Testis (tissue), 3 donors: ENCODE results near the gene SLC12A6. TPM values are rescaled to one million over a fixed set of nuclear protein-coding genes. Genes with fewer than 3 reads are reported as not detected.

ENCODE experiments used
- DNase-seq: peaks from one replicate; pipeline ENCODE4 v3.0.0-alpha.2; 2019
- H3K27ac ChIP-seq, 2 donors: fragments of 200-600 bp; sonication (generic); one replicate each; pipeline ENCODE4 v1.5.1; 2019
- H3K27me3 ChIP-seq: fragments of 200-600 bp; sonication (generic); one replicate; pipeline ENCODE4 v1.5.1; 2019
- H3K36me3 ChIP-seq: fragments of 200-600 bp; sonication (generic); one replicate; pipeline ENCODE4 v1.5.1; 2017; ENCODE audit warnings: low read depth; ENCODE audit errors: missing control alignments
- H3K4me1 ChIP-seq: fragments of 200-600 bp; sonication (generic); one replicate; pipeline ENCODE4 v1.5.1; 2019
- H3K4me3 ChIP-seq, 2 donors: fragments of 200-600 bp; sonication (generic); one replicate each; pipeline ENCODE4 v1.5.1; 2017 to 2019
- H3K9me3 ChIP-seq: fragments of 200-600 bp; sonication (generic); one replicate; pipeline ENCODE4 v1.5.1; 2017
- POLR2A ChIP-seq: fragments of 450-650 bp; IDR thresholded peaks from one replicate; pipeline ENCODE4 v1.6.1; 2017; ENCODE audit warnings: antibody characterized with exemption, mild to moderate bottlenecking, moderate library complexity
- WGBS, 2 donors: methylation state at CpG; one replicate each; pipeline ENCODE4 v1.1.5; 2018; 5-methylcytosine and 5-hydroxymethylcytosine counted together
- intact Hi-C: fragments of 100-400 bp; cut with DNase I; formaldehyde crosslinking; loops from one replicate; pipeline ENCODE4 v1.15.1; 2023; ENCODE audit warnings: low total_unique reads
- polyA plus RNA-seq: library from polyadenylated mRNA; stranded (reverse); fragments of 350-450 nt; fragmentation: Illumina TruSeq; extraction: RNeasy Lipid Tissue Mini Kit (QIAGEN cat#74804); gene quantifications from one replicate; pipeline ENCODE4 v1.2.3, GENCODE V29; 2014; ENCODE audit warnings: low read depth, low replicate concordance; ENCODE audit not compliant: insufficient read depth
- total RNA-seq, 2 donors: library from RNA; depleted of rRNA; stranded (reverse); fragments of >200 nt; gene quantifications; one replicate each; pipeline ENCODE4 v1.2.3, GENCODE V29; 2016
- TF ChIP-seq, protein P1 (sequence below), 3 experiments: fragments of 450-650 bp in 2 of 3; fragments of 200-600 bp in 1 of 3; sonication (generic) in 1 of 3; IDR thresholded peaks; one replicate each; pipeline ENCODE4 v1.5.1; 2016 to 2019; ENCODE audit warnings: antibody characterized with exemption in 3 of 3, mild to moderate bottlenecking in 2 of 3, moderate library complexity in 1 of 3

The SLC12A6 gene
- total and polyA plus RNA-seq, 3 donors from 2014 or later = 72.8 to 106 (median 77.2) TPM

DNA sequence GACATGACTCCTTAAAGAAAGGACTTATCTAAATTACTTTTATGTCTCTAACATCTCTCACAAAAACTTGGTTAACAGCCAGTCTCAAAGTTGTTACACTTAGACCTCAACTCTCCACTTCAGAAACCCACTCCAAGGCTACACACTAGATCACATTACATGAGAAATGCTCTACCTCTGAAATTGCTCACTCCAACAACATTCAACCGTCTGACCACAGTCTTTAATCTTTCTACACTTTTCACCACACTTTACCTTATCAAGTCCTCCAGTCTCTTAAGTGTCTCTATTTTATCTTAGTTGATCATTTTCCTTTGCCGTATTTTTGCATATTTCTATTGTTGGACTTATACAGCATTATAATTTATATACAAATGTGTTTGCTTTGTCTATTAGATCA, 5.8 kb downstream of the SLC12A6 start:
- intact Hi-C loops = no loop called here

DNA sequence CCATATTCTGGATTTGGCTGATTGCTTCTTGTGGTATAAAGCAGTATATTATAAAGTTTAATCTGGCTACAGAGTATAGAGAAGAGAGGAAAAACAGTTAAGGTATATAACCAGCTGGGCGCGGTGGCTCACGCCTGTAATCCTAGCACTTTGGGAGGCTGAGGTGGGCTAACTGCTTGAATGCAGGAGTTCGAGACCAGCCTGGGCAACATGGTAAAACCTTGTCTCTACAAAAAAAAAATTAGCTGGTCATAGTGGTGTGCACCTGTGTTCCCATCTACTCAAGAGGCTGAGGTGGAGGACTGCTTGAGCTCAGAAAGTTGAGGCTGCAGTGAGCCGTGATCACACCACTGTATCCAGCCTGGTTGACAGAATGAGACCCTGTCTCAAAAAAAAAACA, 7.3 kb downstream of the SLC12A6 start:
- no peak overlapping the region for H3K27ac ChIP-seq
- DNase-seq = no peak
- WGBS, 2 donors = 90 to 95% methylated on average over 5 of the region's 5 CpGs
- no peaks in the 10 kb centered on the region for H3K27me3 ChIP-seq
- TF ChIP-seq POLR2A = no peak
- TF ChIP-seq, protein P1, sequence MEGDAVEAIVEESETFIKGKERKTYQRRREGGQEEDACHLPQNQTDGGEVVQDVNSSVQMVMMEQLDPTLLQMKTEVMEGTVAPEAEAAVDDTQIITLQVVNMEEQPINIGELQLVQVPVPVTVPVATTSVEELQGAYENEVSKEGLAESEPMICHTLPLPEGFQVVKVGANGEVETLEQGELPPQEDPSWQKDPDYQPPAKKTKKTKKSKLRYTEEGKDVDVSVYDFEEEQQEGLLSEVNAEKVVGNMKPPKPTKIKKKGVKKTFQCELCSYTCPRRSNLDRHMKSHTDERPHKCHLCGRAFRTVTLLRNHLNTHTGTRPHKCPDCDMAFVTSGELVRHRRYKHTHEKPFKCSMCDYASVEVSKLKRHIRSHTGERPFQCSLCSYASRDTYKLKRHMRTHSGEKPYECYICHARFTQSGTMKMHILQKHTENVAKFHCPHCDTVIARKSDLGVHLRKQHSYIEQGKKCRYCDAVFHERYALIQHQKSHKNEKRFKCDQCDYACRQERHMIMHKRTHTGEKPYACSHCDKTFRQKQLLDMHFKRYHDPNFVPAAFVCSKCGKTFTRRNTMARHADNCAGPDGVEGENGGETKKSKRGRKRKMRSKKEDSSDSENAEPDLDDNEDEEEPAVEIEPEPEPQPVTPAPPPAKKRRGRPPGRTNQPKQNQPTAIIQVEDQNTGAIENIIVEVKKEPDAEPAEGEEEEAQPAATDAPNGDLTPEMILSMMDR (IDR thresholded peaks at IDR 0.05) = no peak
- intact Hi-C loops = no loop called here
- no peaks in the 10 kb centered on the region for H3K4me1 ChIP-seq
- no peaks in the 10 kb centered on the region for H3K36me3 ChIP-seq
- no peaks in the 10 kb centered on the region for H3K9me3 ChIP-seq
- H3K4me3 ChIP-seq = no peak overlapping the region

More for the DNA sequence above, 5.8 kb downstream of the SLC12A6 start:
- Histone ChIP-seq H3K4me3 (no peak overlapping the region), H3K4me1 (no peaks in the 10 kb centered on the region), H3K36me3 (no peaks in the 10 kb centered on the region), H3K9me3 (no peaks in the 10 kb centered on the region), H3K27me3 (no peaks in the 10 kb centered on the region), H3K27ac (no peak overlapping the region)
- WGBS, 2 donors = 68 to 78% methylated on average over 2 of the region's 2 CpGs
- TF ChIP-seq, protein P1 (IDR thresholded peaks at IDR 0.05) = no peak
- no peak for TF ChIP-seq POLR2A
- DNase-seq = no peak

DNA sequence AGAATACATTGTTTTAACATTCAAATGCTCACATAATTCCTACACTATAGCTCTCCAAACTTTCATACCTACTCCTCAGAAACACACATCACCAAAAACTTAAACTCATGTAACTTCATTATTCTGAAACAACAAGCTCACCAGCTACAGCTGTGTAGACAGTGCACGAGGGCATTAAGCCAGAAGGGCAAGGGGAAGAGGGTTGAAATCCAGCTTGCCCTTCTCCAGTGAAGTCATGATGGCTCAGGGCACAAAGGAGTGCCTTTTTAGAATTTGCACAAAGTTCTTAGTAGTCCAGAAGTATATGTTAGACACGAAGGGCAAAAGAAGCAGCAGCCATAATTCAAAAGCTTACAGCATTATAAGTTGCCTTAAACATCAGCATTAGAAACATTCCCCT, 8.6 kb downstream of the SLC12A6 start:
- H3K27me3 ChIP-seq = no peaks in the 10 kb centered on the region
- no peak for DNase-seq
- intact Hi-C loops = no loop called here
- TF ChIP-seq, protein P1 (IDR thresholded peaks at IDR 0.05) = no peak
- TF ChIP-seq POLR2A = no peak
- H3K9me3 ChIP-seq = no peaks in the 10 kb centered on the region
- 76 to 79% methylated on average over 2 of the region's 2 CpGs for WGBS, 2 donors
- no peaks in the 10 kb centered on the region for H3K36me3 ChIP-seq
- no peak overlapping the region for H3K4me3 ChIP-seq
- no peaks in the 10 kb centered on the region for H3K4me1 ChIP-seq
- H3K27ac ChIP-seq = no peak overlapping the region

DNA sequence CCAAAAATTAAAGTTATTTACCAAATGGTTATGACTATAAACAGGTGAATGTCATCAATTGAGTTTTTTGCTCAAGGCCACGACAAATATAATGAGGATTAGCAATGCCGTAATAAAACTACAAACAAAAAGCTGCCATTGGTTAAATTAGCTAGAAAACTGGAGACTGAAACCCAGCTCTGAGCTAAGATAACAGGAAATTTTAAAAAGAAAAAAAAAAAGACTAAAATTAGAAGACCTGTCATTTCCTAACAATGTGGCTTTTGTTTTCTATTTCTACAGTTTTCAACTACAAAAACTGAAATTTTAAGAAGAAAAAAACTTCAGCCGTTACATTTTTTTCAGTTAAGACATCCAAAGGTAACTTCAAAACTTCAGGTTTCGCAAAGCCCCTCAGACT, 9.7 kb downstream of the SLC12A6 start:
- Histone ChIP-seq H3K9me3 (no peaks in the 10 kb centered on the region), H3K27me3 (no peaks in the 10 kb centered on the region), H3K36me3 (no peaks in the 10 kb centered on the region), H3K4me3 (no peak overlapping the region), H3K4me1 (no peaks in the 10 kb centered on the region), H3K27ac (no peak overlapping the region)
- WGBS, 2 donors = 81 to 82% methylated on average over 4 of the region's 4 CpGs
- DNase-seq = no peak
- TF ChIP-seq POLR2A = no peak
- TF ChIP-seq, protein P1 (IDR thresholded peaks at IDR 0.05) = no peak
- intact Hi-C loops = no loop called here

DNA sequence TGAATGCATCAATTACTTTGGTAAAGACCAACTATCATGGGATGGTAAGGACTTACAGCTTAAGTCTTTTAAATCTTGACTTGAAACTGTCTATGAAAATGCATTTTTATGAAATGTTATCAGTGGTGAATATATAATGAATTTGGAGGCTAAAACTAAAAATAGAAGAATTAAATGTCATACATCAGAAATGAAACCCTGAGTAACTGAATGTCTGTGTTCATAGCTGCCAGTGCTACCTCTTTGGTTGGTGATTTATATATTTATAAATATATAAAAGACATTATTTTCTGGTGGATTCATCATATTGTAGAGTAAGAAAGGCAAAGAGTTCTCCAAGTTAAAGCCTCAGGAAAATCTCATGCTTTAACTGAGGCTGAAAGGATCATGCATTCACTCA, 12.2 kb downstream of the SLC12A6 start:
- Histone ChIP-seq H3K4me1 (no peaks in the 10 kb centered on the region), H3K27ac (no peak overlapping the region), H3K4me3 (no peak overlapping the region), H3K9me3 (no peaks in the 10 kb centered on the region), H3K27me3 (no peaks in the 10 kb centered on the region), H3K36me3 (no peaks in the 10 kb centered on the region)
- TF ChIP-seq, protein P1 (IDR thresholded peaks at IDR 0.05) = no peak
- TF ChIP-seq POLR2A = no peak
- no peak for DNase-seq
- intact Hi-C loops = no loop called here
